Measurements from ENCODE around the gene ALG12.

DNA sequence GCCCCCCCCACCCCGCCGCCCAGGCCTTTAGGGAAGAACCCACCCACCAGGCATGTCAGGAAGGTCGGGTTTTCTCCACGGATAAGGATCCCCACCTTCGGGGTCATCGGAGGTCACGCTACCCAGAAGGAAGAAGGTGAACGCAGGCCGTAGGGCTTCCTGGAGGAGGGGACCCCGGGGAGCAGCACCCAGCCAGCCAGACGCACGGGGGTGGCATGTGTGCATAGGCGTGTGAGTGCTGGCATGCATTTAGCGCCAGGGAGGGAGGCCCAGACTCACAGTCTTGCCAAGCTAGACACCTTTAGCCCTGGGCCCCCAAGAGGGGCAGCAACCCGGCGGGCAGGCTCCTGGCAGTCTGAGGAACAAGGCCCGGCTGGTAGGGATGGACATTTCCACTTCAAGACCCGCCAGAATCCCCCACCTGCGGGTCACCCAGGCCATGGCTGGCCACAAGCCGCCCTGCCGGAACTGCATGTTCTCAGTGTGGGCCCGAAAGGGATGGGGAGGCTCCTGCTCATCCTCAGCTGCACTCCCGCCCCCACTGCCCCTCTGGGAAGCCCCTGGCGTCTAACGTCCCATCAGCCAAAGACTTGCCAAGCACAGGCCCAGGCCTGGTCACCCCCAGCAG, 25.6 kb upstream of the ALG12 start:
- TF ChIP-seq SIN3A (IDR thresholded peaks at IDR 0.05; ENCODE audit: borderline replicate concordance, insufficient read depth, low read length) (no peak), TAF1 (IDR thresholded peaks at IDR 0.05; ENCODE audit: borderline replicate concordance, insufficient read depth, low read length) (no peak), POLR2AphosphoS5 (IDR thresholded peaks at IDR 0.05; ENCODE audit: low read depth, low read length) (no peak), REST (IDR thresholded peaks at IDR 0.05; ENCODE audit: insufficient read depth in 1 of 2, low read depth in 2 of 2, low read length in 2 of 2) (no peak), FOXP2 (optimal IDR thresholded peaks at IDR 0.05; ENCODE audit: borderline replicate concordance, extremely low read depth, extremely low read length, insufficient read depth) (no peak)

Measured in PFSK-1 (cell line).